ENCODE results near the gene OTUD3. TPM values are rescaled to one million over a fixed set of nuclear protein-coding genes. Genes with fewer than 3 reads are reported as not detected.

The OTUD3 gene
- total RNA-seq, 1 donor from 2014 or later: 22.3 TPM

DNA sequence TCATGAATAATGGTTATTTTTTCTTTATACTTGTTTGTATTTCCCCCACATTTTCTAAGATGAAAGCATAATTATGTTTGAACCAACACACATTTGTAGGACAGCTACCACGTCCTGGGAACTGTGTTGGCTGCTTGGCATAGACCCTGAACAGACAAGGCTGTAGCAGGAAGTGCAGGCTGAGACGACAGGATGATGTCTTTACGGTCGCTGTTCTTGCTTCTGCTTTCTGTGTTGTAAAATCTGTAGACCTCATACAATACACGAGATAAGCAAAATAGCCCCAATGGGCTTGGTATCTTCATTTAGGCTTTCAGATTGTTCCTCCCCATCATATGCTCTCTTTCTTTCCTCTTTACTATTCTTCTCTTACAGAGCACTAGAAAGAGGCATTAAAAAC is 23.3 kb upstream of the OTUD3 start:
- Mint-ChIP-seq H3K9me3 (peaks cover 11% of the 10 kb centered on the region), H3K4me1 (no peaks in the 10 kb centered on the region), H3K4me3 (no peak overlapping the region), H3K27ac (no peak overlapping the region), H3K27me3 (ENCODE audit: low read depth) (peaks cover 9% of the 10 kb centered on the region), H3K36me3 (peaks cover 2% of the 10 kb centered on the region)
- TF ChIP-seq, protein P1, sequence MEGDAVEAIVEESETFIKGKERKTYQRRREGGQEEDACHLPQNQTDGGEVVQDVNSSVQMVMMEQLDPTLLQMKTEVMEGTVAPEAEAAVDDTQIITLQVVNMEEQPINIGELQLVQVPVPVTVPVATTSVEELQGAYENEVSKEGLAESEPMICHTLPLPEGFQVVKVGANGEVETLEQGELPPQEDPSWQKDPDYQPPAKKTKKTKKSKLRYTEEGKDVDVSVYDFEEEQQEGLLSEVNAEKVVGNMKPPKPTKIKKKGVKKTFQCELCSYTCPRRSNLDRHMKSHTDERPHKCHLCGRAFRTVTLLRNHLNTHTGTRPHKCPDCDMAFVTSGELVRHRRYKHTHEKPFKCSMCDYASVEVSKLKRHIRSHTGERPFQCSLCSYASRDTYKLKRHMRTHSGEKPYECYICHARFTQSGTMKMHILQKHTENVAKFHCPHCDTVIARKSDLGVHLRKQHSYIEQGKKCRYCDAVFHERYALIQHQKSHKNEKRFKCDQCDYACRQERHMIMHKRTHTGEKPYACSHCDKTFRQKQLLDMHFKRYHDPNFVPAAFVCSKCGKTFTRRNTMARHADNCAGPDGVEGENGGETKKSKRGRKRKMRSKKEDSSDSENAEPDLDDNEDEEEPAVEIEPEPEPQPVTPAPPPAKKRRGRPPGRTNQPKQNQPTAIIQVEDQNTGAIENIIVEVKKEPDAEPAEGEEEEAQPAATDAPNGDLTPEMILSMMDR (IDR thresholded peaks at IDR 0.05; ENCODE audit: unreplicated experiment): no peak
- no peak for DNase-seq (ENCODE audit: low spot score in 2 of 2, unreplicated experiment in 2 of 2)

DNA sequence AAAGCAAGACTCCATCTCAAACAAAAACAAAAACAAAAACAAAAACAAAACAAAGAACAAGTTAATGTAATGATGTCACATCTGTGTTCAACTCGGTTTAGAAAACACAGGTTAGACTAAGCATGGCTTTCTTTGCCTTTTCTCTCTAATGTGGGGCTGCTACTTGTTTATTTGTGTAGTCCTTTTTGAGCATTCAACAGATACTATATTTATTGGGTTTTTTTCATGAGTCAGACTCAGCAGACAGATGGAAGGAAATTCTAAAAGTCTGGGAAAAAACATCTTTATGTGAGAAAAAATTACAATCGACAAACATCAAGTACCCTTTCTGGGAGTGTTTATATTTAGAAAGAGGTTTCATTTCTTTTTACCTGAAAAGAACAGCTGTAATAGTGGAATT is 22.3 kb upstream of the OTUD3 start:
- H3K36me3 Mint-ChIP-seq: peaks cover 2% of the 10 kb centered on the region
- no peaks in the 10 kb centered on the region for H3K4me1 Mint-ChIP-seq
- TF ChIP-seq, protein P1 (IDR thresholded peaks at IDR 0.05; ENCODE audit: unreplicated experiment): no peak
- peaks cover 9% of the 10 kb centered on the region for H3K27me3 Mint-ChIP-seq (ENCODE audit: low read depth)
- H3K27ac Mint-ChIP-seq: no peak overlapping the region
- peaks cover 9% of the 10 kb centered on the region for H3K9me3 Mint-ChIP-seq
- no peak for DNase-seq (ENCODE audit: low spot score in 2 of 2, unreplicated experiment in 2 of 2)
- no peak overlapping the region for H3K4me3 Mint-ChIP-seq

DNA sequence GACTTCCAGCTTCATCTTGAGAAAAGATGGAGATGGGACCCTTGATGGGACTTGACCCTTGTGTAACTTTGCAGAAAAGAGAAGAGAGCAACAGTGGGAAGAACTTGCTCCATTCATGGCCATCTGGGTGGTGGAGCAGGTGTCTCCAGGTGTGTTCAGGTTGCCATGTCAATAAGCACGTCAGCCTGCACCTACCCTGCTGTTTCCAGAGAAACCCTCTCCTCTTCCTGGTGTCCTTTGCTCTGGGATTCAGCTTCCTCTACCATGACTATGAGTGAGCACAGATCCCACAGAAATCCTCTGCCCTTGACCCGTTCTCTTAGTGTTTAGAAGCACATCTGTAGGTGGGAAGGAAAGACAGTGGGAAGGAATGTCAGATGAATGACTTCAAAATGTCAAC is 21.8 kb upstream of the OTUD3 start:
- Mint-ChIP-seq H3K27me3 (ENCODE audit: low read depth) (peaks cover 9% of the 10 kb centered on the region), H3K36me3 (peaks cover 2% of the 10 kb centered on the region), H3K4me3 (no peak overlapping the region), H3K4me1 (no peaks in the 10 kb centered on the region), H3K27ac (no peak overlapping the region), H3K9me3 (peaks cover 9% of the 10 kb centered on the region)
- TF ChIP-seq, protein P1 (IDR thresholded peaks at IDR 0.05; ENCODE audit: unreplicated experiment): no peak
- DNase-seq (ENCODE audit: low spot score in 2 of 2, unreplicated experiment in 2 of 2): no peak

DNA sequence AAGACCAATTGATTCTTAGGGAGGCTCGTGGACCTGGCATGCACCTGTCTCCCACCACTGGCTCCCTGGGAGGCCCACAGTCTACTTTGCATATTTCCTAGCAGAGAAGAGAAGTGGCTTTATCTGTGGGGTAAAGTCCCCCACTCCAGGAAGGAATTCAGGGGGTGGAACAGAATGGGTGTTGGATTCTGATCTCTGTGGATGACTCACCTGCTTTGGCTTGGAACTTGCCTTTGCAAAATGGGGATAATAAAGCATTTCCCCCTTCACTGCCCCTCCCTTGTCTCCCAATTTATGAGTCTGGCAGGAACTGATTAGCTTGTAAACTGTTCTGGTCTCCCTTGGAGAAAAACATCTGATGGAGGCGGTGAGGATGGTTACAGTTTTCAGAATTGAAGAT is 21.2 kb upstream of the OTUD3 start:
- DNase-seq (ENCODE audit: low spot score in 2 of 2, unreplicated experiment in 2 of 2): no peak
- H3K36me3 Mint-ChIP-seq: peaks cover 2% of the 10 kb centered on the region
- H3K27ac Mint-ChIP-seq: no peak overlapping the region
- no peaks in the 10 kb centered on the region for H3K4me1 Mint-ChIP-seq
- H3K4me3 Mint-ChIP-seq: no peak overlapping the region
- H3K27me3 Mint-ChIP-seq (ENCODE audit: low read depth): peaks cover 9% of the 10 kb centered on the region
- TF ChIP-seq, protein P1 (IDR thresholded peaks at IDR 0.05; ENCODE audit: unreplicated experiment): no peak
- peaks cover 9% of the 10 kb centered on the region for H3K9me3 Mint-ChIP-seq

DNA sequence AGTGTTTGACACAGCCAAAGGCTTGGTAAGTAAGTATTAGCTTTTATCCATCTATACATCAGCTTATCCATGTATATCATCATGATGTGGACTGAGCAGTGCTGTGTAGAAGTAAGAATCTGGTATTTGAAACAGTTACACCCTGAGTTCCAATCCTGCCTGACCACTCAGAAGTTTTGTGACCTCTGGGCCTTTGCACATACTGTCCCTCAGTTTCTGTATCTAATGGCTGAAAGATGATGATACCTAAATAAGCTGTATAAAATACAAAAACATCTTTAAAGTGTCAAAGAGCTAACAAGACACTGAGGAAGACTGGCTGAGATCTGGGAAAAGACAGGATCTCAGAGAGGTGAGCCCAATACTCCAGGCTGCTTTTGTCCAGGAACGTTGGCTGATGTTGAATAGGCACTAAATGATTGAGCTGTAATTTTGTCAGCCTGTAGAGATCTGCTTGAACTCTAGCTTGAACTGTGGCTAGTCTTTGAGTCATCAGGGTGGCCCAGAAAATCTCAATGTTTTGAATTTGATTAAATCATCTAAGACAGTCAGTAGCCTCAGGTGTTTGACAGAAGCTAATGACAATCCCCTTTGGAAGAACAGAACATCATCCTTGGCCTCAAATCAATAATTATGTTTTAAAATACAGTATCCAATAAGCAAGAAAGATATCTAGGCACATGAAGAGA is 20.2 kb upstream of the OTUD3 start:
- TF ChIP-seq, protein P1 (IDR thresholded peaks at IDR 0.05; ENCODE audit: unreplicated experiment): no peak

More for the DNA sequence above, 20.2 kb upstream of the OTUD3 start:
- H3K4me1 Mint-ChIP-seq: no peaks in the 10 kb centered on the region
- DNase-seq (ENCODE audit: low spot score in 2 of 2, unreplicated experiment in 2 of 2): no peak
- H3K4me3 Mint-ChIP-seq: no peak overlapping the region
- H3K27ac Mint-ChIP-seq: no peak overlapping the region
- H3K9me3 Mint-ChIP-seq: peaks cover 9% of the 10 kb centered on the region
- H3K36me3 Mint-ChIP-seq: peaks cover 2% of the 10 kb centered on the region
- peaks cover 11% of the 10 kb centered on the region for H3K27me3 Mint-ChIP-seq (ENCODE audit: low read depth)
